K562 (cell line): ENCODE measurements around the gene DDX46. TPM values are rescaled to one million over a fixed set of nuclear protein-coding genes. Genes with fewer than 3 reads are reported as not detected.
A peak's percentile ranks its signal among the peaks of the same experiment; 100 is the strongest.

ENCODE experiments used
- CBX3 ChIP-seq, 2 experiments: IDR thresholded peaks; 1 replicate in 1 of 2; 2 replicates in 1 of 2; pipeline ENCODE4 v1.6.1; 2012; ENCODE audit warnings: inconsistent platforms in 2 of 2, low read length in 2 of 2, borderline replicate concordance in 1 of 2, control low read depth in 1 of 2
- DIDO1 ChIP-seq: fragments of 450-650 bp; IDR thresholded peaks from 2 replicates; pipeline ENCODE4 v1.6.1; 2016; ENCODE audit warnings: low read depth, missing biosample characterization, missing genetic modification characterization
- MAFK ChIP-seq: IDR thresholded peaks from 2 replicates; pipeline ENCODE4 v1.6.1; 2011; ENCODE audit warnings: low read length, improper control_type of control experiment
- MCM7 ChIP-seq, 2 experiments: fragments of 450-650 bp; IDR thresholded peaks; 2 replicates each; pipeline ENCODE4 v1.6.1; 2016 to 2018
- NFXL1 ChIP-seq: fragments of 450-650 bp; formaldehyde crosslinking; IDR thresholded peaks from 2 replicates; pipeline ENCODE4 v1.4.0; 2021; ENCODE audit warnings: mild to moderate bottlenecking
- PTBP1 ChIP-seq: fragments of 200-400 bp; formaldehyde crosslinking; IDR thresholded peaks from 2 replicates; pipeline ENCODE4 v1.6.1; 2017; ENCODE audit warnings: low read depth, low read length
- REST ChIP-seq, 2 experiments: fragments of 450-650 bp; formaldehyde crosslinking in 1 of 2; IDR thresholded peaks; 2 replicates each; pipeline versions ENCODE4 v1.4.0 to v1.6.1; 2014 to 2020; ENCODE audit warnings: mild to moderate bottlenecking in 2 of 2, borderline replicate concordance in 1 of 2, low read depth in 1 of 2
- RREB1 ChIP-seq: fragments of 250-450 bp; sonication (Bioruptor Pico); IDR thresholded peaks from 2 replicates; pipeline ENCODE4 v1.4.0; 2020
- SP2 ChIP-seq: IDR thresholded peaks from 2 replicates; pipeline ENCODE4 v1.6.1; 2011; ENCODE audit warnings: mild to moderate bottlenecking, low read depth, low read length, moderate library complexity; ENCODE audit not compliant: poor library complexity, severe bottlenecking; ENCODE audit errors: extremely low read depth
- TBP ChIP-seq: optimal IDR thresholded peaks from 2 replicates; pipeline ENCODE3; 2011; ENCODE audit warnings: low read depth, low read length, improper control_type of control experiment
- TCF7L2 ChIP-seq: fragments of 150-350 bp; IDR thresholded peaks from 2 replicates; pipeline ENCODE4 v1.6.1; 2016; ENCODE audit warnings: low read depth, mild to moderate bottlenecking, low read length, moderate library complexity
- ZNF277 ChIP-seq: fragments of 250-450 bp; sonication (Bioruptor Pico); IDR thresholded peaks from 2 replicates; pipeline ENCODE4 v1.8.0; 2022; ENCODE audit warnings: inconsistent platforms, mild to moderate bottlenecking, moderate library complexity, borderline replicate concordance
- polyA plus RNA-seq, 8 experiments: library from polyadenylated mRNA; depleted of rRNA in 4 of 8; stranded (reverse) in 5 of 8; unstranded in 3 of 8; fragments of >200 nt; fragmentation: Nextera tagmentation in 2 of 8; fragmentation: Illumina TruSeq in 1 of 8; extraction: Ambion mirVana in 2 of 8; extraction: Trizol in 1 of 8; gene quantifications; 2 replicates each; pipeline versions ENCODE4 v1.2.1 to v1.2.3, GENCODE V29; 2011 to 2014; ENCODE audit warnings: inconsistent platforms in 1 of 8, missing spikeins in 1 of 8
- total RNA-seq, 7 experiments: library from RNA; depleted of rRNA in 6 of 7; stranded (reverse); fragments of >200 nt in 6 of 7; fragmentation: Illumina TruSeq in 2 of 7; extraction: Trizol in 2 of 7; gene quantifications; 2 replicates each; pipeline versions ENCODE4 v1.2.1 to v1.2.3, GENCODE V29; 2011 to 2021; ENCODE audit warnings: low replicate concordance in 1 of 7

DDX46 gene
- total and polyA plus RNA-seq, 9 of the 15 experiments (the other 6 are each of a cell fraction or from before 2014, with no cell fraction given) = 26.2 to 99.0 (median 76.4) TPM

- TF ChIP-seq RREB1 (CRISPR knock-in tag) (no peak), MCM7 (IDR thresholded peaks at IDR 0.05) (no peak), CBX3 (IDR thresholded peaks at IDR 0.05; ENCODE audit: borderline replicate concordance in 1 of 2, low read length in 2 of 2) (no peak; a peak in 1 of 3 replicates), TBP (peak; percentile 93), REST (IDR thresholded peaks at IDR 0.05; ENCODE audit: borderline replicate concordance) (no peak), REST (CRISPR knock-in tag; IDR thresholded peaks at IDR 0.05; ENCODE audit: low read depth) (peak; percentile 89), DIDO1 (no peak), SP2 (no peak), ZNF277 (CRISPR knock-in tag) (no peak), MAFK (no peak), PTBP1 (no peak), TCF7L2 (no peak), NFXL1 (CRISPR knock-in tag) (no peak)
Measured at GRCh38 chr5:134845852-134846640, 87.5 kb downstream of the DDX46 start, which contains the start of gene C5orf24 (continued).
